ENCODE results near the gene ARHGAP36. TPM values are rescaled to one million over a fixed set of nuclear protein-coding genes. Genes with fewer than 3 reads are reported as not detected.

ARHGAP36 gene
- total RNA-seq, 1 experiment from 2014 or later, result 0.52 TPM

DNA sequence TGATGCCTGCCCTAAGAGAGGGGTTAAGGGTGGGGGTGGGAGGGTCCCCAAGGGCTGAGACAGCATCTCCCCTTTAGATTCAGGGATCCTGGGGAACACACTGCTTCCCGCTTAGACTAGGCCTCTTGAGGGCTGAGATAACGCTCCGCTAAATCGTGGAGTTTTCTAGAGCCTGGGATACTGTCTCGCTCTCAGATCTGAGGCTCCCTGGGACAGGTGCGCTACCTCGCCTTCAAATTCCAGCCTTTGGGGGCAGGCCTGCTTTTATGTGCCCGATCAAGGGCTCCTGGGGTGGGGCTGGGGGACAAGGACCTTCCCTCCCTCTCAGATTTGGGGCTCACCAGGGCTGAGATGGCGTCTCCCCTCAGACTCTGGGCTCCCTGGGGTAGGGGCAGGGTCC lies 440 bp upstream of the ARHGAP36 start (continued):
- TF ChIP-seq, protein P1, sequence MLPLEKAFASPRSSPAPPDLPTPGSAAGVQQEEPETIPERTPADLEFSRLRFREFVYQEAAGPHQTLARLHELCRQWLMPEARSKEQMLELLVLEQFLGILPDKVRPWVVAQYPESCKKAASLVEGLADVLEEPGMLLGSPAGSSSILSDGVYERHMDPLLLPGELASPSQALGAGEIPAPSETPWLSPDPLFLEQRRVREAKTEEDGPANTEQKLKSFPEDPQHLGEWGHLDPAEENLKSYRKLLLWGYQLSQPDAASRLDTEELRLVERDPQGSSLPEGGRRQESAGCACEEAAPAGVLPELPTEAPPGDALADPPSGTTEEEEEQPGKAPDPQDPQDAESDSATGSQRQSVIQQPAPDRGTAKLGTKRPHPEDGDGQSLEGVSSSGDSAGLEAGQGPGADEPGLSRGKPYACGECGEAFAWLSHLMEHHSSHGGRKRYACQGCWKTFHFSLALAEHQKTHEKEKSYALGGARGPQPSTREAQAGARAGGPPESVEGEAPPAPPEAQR (CRISPR knock-in tag; IDR thresholded peaks at IDR 0.05), result no peak
- TF ChIP-seq, protein P2, sequence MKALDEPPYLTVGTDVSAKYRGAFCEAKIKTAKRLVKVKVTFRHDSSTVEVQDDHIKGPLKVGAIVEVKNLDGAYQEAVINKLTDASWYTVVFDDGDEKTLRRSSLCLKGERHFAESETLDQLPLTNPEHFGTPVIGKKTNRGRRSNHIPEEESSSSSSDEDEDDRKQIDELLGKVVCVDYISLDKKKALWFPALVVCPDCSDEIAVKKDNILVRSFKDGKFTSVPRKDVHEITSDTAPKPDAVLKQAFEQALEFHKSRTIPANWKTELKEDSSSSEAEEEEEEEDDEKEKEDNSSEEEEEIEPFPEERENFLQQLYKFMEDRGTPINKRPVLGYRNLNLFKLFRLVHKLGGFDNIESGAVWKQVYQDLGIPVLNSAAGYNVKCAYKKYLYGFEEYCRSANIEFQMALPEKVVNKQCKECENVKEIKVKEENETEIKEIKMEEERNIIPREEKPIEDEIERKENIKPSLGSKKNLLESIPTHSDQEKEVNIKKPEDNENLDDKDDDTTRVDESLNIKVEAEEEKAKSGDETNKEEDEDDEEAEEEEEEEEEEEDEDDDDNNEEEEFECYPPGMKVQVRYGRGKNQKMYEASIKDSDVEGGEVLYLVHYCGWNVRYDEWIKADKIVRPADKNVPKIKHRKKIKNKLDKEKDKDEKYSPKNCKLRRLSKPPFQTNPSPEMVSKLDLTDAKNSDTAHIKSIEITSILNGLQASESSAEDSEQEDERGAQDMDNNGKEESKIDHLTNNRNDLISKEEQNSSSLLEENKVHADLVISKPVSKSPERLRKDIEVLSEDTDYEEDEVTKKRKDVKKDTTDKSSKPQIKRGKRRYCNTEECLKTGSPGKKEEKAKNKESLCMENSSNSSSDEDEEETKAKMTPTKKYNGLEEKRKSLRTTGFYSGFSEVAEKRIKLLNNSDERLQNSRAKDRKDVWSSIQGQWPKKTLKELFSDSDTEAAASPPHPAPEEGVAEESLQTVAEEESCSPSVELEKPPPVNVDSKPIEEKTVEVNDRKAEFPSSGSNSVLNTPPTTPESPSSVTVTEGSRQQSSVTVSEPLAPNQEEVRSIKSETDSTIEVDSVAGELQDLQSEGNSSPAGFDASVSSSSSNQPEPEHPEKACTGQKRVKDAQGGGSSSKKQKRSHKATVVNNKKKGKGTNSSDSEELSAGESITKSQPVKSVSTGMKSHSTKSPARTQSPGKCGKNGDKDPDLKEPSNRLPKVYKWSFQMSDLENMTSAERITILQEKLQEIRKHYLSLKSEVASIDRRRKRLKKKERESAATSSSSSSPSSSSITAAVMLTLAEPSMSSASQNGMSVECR (CRISPR knock-in tag; IDR thresholded peaks at IDR 0.05; ENCODE audit: borderline replicate concordance), result no peak
- TF ChIP-seq NFYB (CRISPR knock-in tag; conservative IDR thresholded peaks at IDR 0.05; ENCODE audit: low read depth) (no peak), SMAD3 (CRISPR knock-in tag; IDR thresholded peaks at IDR 0.05; ENCODE audit: borderline replicate concordance) (no peak)
- TF ChIP-seq, protein P3, sequence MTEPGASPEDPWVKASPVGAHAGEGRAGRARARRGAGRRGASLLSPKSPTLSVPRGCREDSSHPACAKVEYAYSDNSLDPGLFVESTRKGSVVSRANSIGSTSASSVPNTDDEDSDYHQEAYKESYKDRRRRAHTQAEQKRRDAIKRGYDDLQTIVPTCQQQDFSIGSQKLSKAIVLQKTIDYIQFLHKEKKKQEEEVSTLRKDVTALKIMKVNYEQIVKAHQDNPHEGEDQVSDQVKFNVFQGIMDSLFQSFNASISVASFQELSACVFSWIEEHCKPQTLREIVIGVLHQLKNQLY (CRISPR knock-in tag; IDR thresholded peaks at IDR 0.05), result no peak

- ATAC-seq (no peak), DNase-seq (ENCODE audit: low spot score) (no peak)
- H3K4me1 Mint-ChIP-seq, result peaks cover 28% of the 10 kb centered on the region
- TF ChIP-seq ZNF423 (CRISPR knock-in tag; IDR thresholded peaks at IDR 0.05), result peak; percentile 71; the same call in 1 of the 2 replicates
- TF ChIP-seq AFF4 (CRISPR knock-in tag; IDR thresholded peaks at IDR 0.05; ENCODE audit: borderline replicate concordance), result no peak
- TF ChIP-seq ZNF425 (CRISPR knock-in tag; conservative IDR thresholded peaks at IDR 0.05), result no peak
- POLR2A ChIA-PET, result no interaction called here
- H3K27me3 Mint-ChIP-seq (ENCODE audit: low read depth), result peaks cover 58% of the 10 kb centered on the region
- H3K27ac Mint-ChIP-seq, result no peak overlapping the region
- CTCF ChIA-PET, result no interaction called here
- no peaks in the 10 kb centered on the region for H3K9me3 Mint-ChIP-seq
- H3K36me3 Mint-ChIP-seq, result no peaks in the 10 kb centered on the region
- peak overlapping the region; percentile 6; the same call in 1 of the 2 replicates for H3K4me3 Mint-ChIP-seq
Measured at GRCh38 chrX:131059246-131059645, 1.1 kb downstream of the ARHGAP36 start.

DNA sequence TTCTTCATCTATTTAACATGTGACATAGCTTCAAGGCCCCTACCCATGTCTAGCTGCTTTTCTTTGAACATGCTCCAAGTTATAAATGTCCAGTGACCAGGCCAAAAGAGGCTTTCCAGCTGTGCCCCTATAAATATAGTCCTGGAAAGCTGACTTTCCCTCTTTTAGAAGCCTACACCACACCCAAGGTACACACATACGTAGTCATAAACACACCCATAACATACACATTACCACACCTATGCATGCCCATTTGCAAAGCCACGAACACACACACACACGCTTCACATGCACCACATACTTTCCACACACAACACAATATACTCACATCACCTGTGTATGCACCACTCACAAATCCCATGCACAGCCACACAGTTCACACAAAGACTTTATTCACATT lies 2.0 kb downstream of the ARHGAP36 start:
- Mint-ChIP-seq H3K27ac (no peak overlapping the region), H3K36me3 (no peaks in the 10 kb centered on the region), H3K4me3 (no peak overlapping the region; the same call in 1 of the 2 replicates), H3K4me1 (peaks cover 20% of the 10 kb centered on the region), H3K27me3 (ENCODE audit: low read depth) (peaks cover 57% of the 10 kb centered on the region), H3K9me3 (no peaks in the 10 kb centered on the region)
- POLR2A ChIA-PET, result no interaction called here
- CTCF ChIA-PET, result interaction anchor here (1.4 kb wide), 1 partner anchor 9 kb away, joined by 3 read pairs; no protein-coding TSS in a partner anchor
- no peak for ATAC-seq
- no peak for DNase-seq (ENCODE audit: low spot score)
- TF ChIP-seq AFF4 (CRISPR knock-in tag; IDR thresholded peaks at IDR 0.05; ENCODE audit: borderline replicate concordance) (no peak), SMAD4 (CRISPR knock-in tag; IDR thresholded peaks at IDR 0.05) (no peak), NFE2L1 (CRISPR knock-in tag; IDR thresholded peaks at IDR 0.05) (no peak), RELA (CRISPR knock-in tag; IDR thresholded peaks at IDR 0.05; ENCODE audit: borderline replicate concordance) (no peak), ZNF121 (CRISPR knock-in tag; IDR thresholded peaks at IDR 0.05) (no peak), CDX4 (CRISPR knock-in tag; IDR thresholded peaks at IDR 0.05; ENCODE audit: borderline replicate concordance) (no peak)
- TF ChIP-seq, protein P4, sequence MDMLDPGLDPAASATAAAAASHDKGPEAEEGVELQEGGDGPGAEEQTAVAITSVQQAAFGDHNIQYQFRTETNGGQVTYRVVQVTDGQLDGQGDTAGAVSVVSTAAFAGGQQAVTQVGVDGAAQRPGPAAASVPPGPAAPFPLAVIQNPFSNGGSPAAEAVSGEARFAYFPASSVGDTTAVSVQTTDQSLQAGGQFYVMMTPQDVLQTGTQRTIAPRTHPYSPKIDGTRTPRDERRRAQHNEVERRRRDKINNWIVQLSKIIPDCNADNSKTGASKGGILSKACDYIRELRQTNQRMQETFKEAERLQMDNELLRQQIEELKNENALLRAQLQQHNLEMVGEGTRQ (CRISPR knock-in tag; IDR thresholded peaks at IDR 0.05), result no peak
